CD4-positive, alpha-beta T cell treated with Interleukin-12 subunit alpha and Interleukin-12 subunit beta, for 1 hour (primary cell): ENCODE data around the gene ABCD1.
"Not testable (repeated sequence)": the region's sequence is repeated elsewhere in the genome, so short reads cannot be mapped to it uniquely, and the experiment has no call there.

Source experiments
- DNase-seq: peaks from one replicate; pipeline ENCODE4 v3.0.0-alpha.2; 2020

ABCD1 gene

DNA sequence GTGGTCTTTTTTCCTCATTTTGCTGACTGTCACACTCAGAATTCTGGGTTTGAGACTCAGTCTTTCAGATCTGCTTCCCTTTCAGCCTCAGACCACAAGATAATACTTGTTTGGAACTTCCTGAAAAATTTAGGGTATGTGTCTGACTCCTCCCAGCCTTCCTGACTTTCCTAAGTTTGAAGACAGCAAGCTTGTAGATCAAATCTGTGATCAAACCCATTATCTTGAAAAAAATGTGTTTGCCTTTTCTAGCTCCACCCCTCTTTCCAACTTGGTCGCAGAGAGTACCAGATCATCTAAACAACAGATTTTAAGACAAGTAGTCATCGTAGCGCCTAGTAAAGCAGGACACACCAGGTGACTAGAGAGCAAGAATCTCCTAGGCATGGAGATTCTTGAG lies 10.4 kb upstream of the ABCD1 start:
- no peak for DNase-seq

- no peak for DNase-seq
Observed at GRCh38 chrX:153717445-153717844, 7.2 kb upstream of the ABCD1 start.

DNA sequence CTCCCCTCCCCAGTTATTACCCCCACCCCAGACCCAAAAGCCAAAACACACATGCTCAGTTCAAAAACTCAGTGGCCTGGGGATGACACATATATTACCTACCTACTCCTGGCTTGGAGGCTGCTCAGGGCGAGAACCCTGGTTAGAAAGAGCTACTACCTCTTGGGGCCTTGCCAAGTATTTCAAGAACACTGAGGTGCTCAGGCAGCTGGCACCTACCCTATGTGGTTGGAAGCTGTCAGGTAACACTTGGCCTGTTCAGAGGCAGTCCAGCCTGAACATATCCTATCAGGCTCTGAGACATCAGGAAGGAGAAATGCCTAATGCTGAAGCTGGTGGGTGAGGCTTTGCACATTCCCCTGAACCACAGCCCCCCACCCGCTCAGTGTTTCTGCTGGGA lies 5.4 kb upstream of the ABCD1 start:
- DNase-seq: no peak

GRCh38 chrX:153719701-153720100 lies 5.0 kb upstream of the ABCD1 start:
- DNase-seq: no peak

DNA sequence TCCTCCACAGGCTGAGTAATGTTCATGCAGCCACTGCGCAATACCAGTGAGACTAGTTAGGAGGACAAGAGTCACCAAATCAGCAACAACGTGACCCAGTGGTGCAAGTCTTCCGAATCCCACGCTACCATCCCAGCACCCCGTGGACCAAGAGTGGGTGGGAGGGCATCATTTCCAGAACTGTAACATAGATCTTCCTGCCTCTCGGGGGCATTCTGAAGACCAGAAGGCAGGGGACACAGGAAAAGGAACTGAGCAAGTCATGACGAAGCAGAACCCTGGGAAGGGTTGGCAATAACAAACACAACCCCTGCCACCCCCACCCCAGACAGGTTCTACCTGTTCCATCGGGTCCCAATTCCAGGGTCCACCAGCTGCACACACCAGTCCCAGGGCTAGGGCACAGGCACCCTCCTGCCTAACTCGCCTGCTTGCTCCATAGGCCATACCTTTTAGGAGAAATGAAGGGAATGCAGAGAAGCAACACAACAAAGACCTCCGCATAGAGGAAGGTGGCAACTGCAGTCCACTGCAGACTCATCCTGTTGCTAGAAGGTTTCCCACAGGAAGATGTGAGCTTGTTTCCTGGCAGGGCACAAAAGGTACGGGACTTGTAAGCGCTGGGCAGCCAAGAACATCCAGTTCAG lies 1.8 kb upstream of the ABCD1 start:
- DNase-seq: no peak

DNA sequence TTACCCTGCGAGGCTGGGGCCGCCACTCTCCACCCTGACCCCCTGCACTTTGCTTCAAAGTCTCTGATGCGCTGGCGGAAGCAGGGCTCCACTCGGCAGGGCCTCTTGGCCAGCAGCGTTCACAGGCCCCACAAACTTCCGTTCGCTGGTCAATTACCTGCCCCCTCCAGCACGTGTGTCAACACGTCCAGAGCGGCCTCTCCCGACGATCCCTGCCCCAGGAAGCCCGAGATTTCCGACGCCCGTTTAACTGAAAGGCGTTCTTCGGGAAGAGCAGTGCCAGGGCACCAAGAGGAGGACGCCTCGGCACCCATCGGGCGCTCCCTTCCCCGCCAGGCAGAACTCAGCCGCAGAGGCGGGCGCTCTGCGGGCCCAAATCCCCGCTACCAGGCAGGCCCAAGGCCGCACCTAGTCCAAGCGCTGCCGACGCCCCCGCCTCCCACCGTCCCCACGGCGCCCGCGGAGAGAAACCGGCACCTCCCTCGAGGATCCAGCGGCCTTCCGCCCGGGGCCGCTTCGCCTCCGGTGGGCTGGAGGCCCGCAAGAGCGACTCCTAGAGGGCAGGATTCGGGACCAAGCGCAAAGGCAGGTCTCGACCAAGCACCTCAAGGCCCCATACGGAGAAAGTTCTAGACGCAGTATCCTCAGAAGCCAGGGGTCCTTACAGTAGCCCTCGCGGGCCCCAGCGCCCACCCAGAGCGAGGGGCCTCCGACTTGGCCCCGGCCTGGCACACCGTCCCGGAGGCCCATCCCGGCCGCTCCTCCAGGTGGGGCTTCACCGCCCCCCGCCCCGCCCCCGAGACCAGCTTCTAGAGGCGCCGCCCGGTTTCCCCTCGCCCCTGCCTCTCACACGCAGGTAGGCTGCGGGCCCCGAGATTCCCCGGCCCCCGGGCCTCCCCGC lies 1.1 kb upstream of the ABCD1 start:
- DNase-seq: peak; percentile 49

DNA sequence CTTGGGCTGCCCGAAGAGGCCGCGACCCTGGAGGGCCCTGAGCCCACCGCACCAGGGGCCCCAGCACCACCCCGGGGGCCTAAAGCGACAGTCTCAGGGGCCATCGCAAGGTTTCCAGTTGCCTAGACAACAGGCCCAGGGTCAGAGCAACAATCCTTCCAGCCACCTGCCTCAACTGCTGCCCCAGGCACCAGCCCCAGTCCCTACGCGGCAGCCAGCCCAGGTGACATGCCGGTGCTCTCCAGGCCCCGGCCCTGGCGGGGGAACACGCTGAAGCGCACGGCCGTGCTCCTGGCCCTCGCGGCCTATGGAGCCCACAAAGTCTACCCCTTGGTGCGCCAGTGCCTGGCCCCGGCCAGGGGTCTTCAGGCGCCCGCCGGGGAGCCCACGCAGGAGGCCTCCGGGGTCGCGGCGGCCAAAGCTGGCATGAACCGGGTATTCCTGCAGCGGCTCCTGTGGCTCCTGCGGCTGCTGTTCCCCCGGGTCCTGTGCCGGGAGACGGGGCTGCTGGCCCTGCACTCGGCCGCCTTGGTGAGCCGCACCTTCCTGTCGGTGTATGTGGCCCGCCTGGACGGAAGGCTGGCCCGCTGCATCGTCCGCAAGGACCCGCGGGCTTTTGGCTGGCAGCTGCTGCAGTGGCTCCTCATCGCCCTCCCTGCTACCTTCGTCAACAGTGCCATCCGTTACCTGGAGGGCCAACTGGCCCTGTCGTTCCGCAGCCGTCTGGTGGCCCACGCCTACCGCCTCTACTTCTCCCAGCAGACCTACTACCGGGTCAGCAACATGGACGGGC lies 579 bp downstream of the ABCD1 start:
- DNase-seq: no peak

DNA sequence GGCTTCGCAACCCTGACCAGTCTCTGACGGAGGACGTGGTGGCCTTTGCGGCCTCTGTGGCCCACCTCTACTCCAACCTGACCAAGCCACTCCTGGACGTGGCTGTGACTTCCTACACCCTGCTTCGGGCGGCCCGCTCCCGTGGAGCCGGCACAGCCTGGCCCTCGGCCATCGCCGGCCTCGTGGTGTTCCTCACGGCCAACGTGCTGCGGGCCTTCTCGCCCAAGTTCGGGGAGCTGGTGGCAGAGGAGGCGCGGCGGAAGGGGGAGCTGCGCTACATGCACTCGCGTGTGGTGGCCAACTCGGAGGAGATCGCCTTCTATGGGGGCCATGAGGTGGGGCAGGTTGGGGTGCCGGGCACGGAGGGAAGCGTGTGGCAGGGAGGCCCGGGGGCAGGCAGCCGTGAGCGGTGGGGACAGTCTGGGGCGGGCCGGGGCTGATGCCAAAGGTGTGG lies 1.2 kb downstream of the ABCD1 start:
- no peak for DNase-seq

DNA sequence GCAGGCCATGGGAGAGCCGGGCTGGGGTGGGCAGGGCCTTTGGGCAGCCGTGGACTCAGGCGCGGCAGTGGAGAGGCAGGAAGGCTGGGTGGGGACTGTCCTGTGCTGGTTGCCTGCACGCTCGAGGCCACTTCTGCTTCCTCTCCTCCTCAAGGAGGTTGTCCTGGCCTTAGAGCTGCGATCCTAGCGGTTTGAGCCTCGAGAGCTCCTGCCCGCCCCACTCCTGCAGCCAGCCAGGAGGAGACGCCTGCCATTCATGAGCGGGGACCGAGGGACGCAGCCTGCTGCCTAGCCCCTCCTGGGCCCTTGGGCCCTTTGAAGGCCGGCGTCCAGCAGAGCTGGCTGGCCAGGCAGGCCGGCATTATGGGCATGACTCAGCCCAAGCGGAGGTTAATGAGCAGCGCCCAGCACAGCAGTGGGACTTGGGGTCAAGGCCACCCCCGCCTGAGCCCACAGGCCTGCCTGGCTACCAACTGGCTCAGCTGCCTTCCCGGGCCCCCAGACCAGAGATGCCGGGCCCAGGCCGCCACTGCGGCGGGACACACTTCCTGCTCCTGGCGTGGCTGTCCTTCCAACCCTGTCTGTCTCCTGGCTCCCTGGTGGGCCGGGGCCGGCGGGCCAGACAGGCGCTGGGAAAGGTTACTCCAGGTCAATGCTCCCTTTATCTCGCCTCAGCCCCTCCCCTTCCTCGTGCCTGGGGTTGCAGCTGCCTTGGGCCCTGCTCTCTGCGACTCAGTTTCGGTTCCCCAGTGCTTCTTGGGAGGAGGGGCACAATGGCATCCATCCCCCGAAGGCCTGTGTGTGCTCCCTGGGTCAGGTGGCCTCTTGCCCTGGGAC lies 1.8 kb downstream of the ABCD1 start:
- peak; percentile 57 for DNase-seq

DNA sequence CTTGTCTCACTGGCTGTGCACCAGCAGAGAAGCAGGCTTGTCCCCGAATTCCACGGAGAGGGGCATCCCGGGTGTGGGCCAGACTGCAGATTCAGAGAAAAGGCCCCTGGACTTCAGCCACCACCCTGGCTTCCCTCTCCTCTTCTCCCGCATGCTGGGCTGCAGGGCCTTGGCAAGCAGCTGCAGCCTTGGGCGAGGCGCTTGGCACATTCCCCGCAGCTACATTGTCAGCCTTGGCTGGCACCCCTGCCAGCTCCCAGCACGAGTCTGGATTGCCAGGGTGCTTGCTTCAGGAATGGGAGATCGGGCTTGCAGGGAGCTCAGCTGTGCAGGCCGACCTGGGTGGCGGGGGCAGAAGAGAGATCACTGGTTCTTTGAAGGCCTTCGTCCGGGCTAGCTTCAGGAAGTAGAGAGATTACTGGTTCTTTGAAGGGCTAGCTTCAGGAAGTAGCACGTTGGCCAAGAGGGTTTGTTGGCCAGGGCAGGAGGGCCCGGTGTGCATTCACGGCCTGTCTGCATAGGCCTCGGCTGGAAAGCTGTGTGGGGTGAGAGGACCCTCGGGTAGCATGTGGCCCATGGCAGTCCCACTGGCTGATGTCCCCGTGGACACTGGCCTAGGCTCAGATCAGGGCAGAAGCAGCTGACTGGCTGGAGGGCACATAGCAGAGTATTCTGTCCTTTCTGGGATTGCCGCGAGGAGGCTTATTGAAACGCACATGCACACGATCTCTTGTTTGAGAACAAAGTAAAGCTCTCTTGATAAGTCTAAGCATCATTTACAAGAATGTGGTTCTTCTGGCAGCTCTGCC lies 2.7 kb downstream of the ABCD1 start:
- no peak for DNase-seq

DNA sequence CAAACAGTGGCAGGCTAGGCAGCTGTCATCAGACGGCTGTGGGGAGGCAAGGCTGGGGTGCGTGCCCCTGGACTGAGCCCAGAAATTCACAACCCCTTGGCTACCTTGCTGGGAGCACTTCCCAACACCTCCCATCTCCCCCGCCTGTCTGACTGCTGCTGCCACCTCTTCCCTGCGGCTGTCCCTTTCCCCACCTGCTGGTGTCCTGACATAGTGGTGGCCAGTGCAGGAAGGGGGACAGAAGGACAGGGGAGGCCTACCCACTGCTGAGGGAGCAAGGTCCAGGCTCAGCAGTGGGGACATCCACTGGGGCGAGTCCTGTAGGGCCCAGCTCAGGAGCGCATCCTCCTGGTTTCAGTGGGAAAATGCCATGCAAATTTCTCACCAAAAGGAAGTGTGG lies 3.4 kb downstream of the ABCD1 start:
- no peak for DNase-seq

DNA sequence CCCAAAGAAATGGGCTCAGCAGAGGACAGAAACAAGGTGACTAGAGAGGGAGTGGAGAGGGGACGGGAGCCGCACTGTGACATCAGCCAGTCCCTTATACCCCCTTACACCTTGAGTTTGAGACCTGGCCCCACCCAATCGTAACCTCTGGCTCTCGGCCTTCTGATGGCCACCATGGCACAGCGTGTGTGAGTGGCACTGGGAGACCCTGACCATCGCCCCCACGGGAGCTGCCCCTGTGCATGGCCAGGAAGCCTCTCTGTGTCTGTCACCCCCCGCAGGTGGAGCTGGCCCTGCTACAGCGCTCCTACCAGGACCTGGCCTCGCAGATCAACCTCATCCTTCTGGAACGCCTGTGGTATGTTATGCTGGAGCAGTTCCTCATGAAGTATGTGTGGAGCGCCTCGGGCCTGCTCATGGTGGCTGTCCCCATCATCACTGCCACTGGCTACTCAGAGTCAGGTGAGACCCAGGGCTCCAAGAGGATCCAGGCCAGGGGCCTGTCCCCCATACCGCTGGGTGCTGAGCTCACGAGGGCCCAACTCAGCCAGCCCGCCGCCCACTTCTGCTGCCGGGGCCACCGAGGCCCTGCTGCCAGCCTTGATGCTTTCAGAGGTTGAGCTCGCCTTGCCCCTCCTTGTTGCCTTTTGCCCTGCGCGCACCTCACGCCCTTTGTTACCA lies 4.4 kb downstream of the ABCD1 start:
- DNase-seq: no peak

DNA sequence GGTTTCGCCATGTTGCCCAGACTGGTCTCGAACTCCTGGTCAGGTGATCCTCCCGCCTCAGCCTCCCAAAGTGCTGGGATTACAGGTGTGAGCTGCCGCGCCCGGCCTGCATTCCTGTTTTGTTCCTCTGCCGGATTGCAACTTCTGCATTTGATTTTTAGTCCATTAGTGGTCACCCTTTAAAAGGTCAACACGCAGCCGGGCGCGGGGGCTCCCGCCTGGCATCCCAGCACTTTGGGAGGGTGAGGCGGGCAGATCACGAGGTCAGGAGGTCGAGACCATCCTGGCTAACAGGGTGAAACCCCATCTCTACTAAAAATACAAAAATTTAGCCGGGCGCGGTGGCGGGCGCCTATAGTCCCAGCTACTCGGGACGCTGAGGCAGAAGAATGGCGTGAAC lies 5.5 kb downstream of the ABCD1 start:
- DNase-seq: not testable (repeated sequence)

DNA sequence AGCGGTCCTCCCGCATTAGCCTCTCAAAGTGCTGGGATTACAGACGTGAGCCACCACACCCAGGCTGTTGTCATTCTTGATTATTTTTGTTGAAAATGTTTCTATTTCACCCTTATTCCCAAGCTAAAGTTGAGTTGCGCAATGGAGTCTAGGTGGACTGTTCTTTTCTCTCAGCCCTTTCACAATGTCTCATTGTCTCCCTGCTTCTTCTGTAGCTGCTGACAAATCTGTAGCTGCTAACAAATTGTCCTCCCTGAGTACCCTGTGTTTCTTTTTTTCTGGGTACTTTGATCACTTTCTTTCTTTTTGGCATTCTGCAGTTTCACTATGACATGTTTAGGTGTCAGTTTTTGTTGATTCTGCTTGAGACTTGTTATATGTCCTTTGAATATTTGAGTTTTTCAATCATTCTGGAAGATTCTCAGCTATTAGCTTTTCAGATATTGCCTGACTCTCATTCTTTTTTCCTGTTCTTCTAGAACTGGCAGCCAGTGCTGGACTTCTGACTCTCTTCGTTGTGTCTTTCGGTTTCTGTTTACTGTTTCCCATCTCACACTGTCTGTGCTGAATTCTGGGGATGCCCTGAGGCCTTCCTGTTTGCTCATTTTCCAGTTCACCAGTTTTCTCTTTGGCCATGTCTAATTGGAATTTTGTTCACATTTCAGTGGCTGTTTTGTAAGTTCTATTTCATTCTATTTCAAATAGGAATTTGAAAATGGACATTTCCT lies 6.6 kb downstream of the ABCD1 start:
- no peak for DNase-seq

GRCh38 chrX:153731845-153732215 lies 7.2 kb downstream of the ABCD1 start:
- DNase-seq: no peak

DNA sequence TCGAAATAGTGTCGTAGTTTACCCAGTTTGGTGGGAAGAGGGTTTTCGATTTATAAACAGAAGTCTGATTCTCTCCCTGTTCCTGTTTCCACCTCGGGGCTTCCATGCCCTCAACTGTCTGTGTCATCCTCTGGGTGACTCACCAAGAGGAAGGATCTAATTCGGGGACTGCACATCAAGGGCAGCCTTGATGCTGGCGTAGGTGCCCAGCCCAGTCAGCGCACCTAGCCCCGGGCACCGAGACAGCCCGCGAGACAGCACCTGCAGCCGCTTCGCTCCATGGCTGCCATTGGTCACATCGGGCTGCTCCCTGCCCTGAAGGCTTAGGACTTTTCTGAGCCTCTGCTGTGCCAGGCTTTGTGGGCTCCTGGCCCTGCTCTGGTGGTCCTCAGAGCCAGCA lies 7.7 kb downstream of the ABCD1 start:
- no peak for DNase-seq

DNA sequence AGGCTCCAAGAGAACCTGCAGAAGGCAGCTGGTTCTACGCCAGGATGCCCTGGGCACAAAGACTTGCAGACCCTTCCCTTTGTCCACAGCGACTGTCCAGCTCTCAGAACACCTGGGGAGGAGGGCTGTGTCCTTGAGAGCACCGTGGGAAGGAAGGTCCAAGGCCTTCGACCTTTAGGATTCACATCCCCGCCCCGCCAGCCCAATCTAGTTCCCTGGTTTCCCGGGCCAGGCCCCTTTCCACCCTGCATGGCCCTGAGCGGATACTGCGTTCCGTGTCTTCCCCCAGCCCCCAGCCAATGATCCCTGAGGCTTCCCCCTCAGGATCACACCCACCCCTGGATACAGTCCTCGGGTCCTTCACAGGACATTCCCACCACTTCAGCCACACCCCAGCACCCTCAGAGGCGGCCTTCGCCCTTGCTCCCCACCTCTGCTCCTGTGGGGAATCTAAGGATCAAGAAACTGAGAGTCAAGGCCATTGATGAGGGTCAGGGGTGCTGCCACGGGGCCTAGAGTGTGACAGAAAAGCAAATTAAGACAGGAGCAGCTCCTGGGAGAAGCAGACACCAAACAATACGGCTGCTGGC lies 9.1 kb downstream of the ABCD1 start:
- no peak for DNase-seq

- no peak for DNase-seq
Observed at GRCh38 chrX:153734871-153735270, 10.2 kb downstream of the ABCD1 start.

DNA sequence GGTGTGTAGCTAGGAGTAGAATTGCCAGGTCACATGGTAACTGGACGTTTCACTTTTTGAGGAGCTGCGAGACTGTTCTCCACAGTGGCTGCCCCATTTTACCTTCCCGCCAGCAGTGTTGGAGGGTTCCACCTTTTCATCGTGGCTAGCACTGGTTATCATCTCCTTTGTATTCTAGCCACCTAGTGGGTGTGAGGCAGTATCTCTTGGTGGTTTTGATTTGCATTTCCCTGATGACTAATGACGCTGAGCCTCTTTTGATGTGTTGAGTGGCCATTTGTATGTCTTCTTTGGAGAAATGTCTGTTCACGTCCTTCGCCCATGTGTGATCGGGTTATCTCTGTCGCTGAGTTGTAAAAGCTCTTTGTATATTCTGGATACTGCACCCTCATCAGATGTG lies 10.6 kb downstream of the ABCD1 start:
- DNase-seq: peak; percentile 35
